Neutrophil (primary cell): ENCODE measurements around the gene ZNF80.
"Not testable (repeated sequence)": the region's sequence is repeated elsewhere in the genome, so short reads cannot be mapped to it uniquely, and the experiment has no call there.

ENCODE experiments used
- H3K27ac ChIP-seq: fragments of 200-600 bp; sonication (generic); 2 replicates; pipeline ENCODE4 v1.5.1; 2016; ENCODE audit warnings: mild to moderate bottlenecking, moderate library complexity
- H3K27me3 ChIP-seq: fragments of 200-600 bp; sonication (generic); 2 replicates; pipeline ENCODE4 v1.6.0; 2016; ENCODE audit warnings: mild to moderate bottlenecking
- H3K36me3 ChIP-seq: fragments of 200-600 bp; sonication (generic); 2 replicates; pipeline ENCODE4 v1.5.1; 2017
- H3K4me1 ChIP-seq, 2 experiments: fragments of 200-600 bp in 1 of 2; sonication (generic) in 1 of 2; 1 replicate in 1 of 2; 2 replicates in 1 of 2; pipeline versions ENCODE4 v1.5.1 to v1.6.1; 2013 to 2016; ENCODE audit warnings: low read depth in 1 of 2, low read length in 1 of 2, mild to moderate bottlenecking in 1 of 2, moderate library complexity in 1 of 2; ENCODE audit not compliant: control insufficient read depth in 1 of 2, insufficient read depth in 1 of 2
- H3K4me3 ChIP-seq, 2 experiments: fragments of 200-600 bp in 1 of 2; sonication (generic) in 1 of 2; 1 replicate in 1 of 2; 2 replicates in 1 of 2; pipeline ENCODE4 v1.5.1; 2013 to 2016; ENCODE audit warnings: low read depth in 1 of 2, low read length in 1 of 2, mild to moderate bottlenecking in 1 of 2, moderate library complexity in 1 of 2
- H3K9me3 ChIP-seq: fragments of 200-600 bp; sonication (generic); 2 replicates; pipeline ENCODE4 v1.5.1; 2016
- TF ChIP-seq, protein P1 (sequence below): fragments of 200-600 bp; sonication (generic); IDR thresholded peaks from 2 replicates; pipeline ENCODE4 v1.5.1; 2016; ENCODE audit warnings: antibody characterized with exemption

ZNF80 gene

DNA sequence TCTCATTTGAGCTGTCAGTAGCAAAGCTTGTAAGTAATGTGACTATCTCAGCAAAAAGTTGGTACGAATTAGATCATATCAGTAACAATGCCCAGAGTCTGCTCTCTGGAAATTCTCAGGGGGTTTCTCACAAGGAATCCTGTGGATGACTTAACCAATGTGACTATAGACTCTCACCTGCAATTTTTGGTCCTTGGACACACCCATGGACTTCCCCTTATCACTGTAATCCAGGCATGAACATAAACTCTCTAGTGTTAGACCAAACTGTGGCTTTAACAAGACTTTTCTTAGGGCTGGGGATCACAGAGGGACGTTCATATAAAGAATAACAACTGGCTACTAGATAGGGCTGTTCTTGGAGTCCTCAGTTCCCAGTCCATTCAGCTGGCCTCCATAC, 3.9 kb upstream of the ZNF80 start:
- TF ChIP-seq, protein P1, sequence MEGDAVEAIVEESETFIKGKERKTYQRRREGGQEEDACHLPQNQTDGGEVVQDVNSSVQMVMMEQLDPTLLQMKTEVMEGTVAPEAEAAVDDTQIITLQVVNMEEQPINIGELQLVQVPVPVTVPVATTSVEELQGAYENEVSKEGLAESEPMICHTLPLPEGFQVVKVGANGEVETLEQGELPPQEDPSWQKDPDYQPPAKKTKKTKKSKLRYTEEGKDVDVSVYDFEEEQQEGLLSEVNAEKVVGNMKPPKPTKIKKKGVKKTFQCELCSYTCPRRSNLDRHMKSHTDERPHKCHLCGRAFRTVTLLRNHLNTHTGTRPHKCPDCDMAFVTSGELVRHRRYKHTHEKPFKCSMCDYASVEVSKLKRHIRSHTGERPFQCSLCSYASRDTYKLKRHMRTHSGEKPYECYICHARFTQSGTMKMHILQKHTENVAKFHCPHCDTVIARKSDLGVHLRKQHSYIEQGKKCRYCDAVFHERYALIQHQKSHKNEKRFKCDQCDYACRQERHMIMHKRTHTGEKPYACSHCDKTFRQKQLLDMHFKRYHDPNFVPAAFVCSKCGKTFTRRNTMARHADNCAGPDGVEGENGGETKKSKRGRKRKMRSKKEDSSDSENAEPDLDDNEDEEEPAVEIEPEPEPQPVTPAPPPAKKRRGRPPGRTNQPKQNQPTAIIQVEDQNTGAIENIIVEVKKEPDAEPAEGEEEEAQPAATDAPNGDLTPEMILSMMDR = no peak
- Histone ChIP-seq H3K9me3 (no peaks in the 10 kb centered on the region), H3K27me3 (no peaks in the 10 kb centered on the region), H3K36me3 (no peaks in the 10 kb centered on the region), H3K4me3 (no peak overlapping the region), H3K27ac (no peak overlapping the region), H3K4me1 (no peaks in the 10 kb centered on the region)

DNA sequence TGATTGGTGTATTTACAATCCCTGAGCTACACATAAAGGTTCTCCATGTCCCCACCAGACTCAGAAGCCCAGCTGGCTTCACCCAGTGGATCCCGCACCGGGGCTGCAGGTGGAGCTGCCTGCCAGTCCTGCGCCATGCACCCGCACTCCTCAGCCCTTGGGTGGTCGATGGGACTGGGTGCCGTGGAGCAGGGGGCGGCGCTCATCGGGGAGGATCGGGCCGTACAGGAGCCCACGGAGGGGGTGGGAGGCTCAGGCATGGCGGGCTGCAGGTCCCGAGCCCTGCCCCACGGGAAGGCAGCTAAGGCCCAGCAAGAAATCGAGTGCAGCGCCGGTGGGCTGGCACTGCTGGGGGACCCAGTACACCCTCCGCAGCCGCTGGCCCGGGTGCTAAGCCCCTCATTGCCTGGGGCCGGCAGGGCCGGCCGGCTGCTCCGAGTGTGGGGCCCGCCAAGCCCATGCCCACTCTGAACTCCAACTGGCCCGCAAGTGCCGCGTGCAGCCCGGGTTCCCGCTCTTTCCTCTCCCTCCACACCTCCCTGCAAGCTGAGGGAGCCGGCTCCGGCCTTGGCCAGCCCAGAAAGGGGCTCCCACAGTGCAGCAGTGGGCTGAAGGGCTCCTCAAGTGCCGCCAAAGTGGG, 888 bp upstream of the ZNF80 start:
- H3K27ac ChIP-seq, H3K27me3 ChIP-seq, H3K36me3 ChIP-seq, H3K4me1 ChIP-seq, H3K4me3 ChIP-seq, H3K9me3 ChIP-seq: not testable (repeated sequence)

DNA sequence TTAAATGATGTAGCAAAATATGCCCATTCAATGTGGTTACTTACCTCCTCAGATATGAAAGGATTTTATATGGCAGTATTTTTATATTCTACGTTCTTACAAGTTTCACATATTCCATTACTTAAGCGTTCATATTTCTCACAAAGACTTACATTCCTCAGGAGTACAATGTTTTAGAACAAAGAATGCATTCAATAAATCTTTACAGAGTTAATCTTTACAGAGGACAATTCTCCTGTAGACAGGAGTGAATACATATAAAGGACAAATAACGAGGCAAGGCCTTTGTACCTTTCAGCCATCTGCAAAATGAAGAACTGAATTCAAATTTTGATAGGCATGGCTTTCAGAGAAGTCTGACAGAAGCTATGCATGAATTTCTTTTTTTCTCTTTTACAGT, 1.9 kb downstream of the ZNF80 start:
- TF ChIP-seq, protein P1 = no peak
- H3K4me3 ChIP-seq = no peak overlapping the region
- no peaks in the 10 kb centered on the region for H3K27me3 ChIP-seq
- no peaks in the 10 kb centered on the region for H3K9me3 ChIP-seq
- H3K36me3 ChIP-seq = no peaks in the 10 kb centered on the region
- no peaks in the 10 kb centered on the region for H3K4me1 ChIP-seq
- no peak overlapping the region for H3K27ac ChIP-seq

DNA sequence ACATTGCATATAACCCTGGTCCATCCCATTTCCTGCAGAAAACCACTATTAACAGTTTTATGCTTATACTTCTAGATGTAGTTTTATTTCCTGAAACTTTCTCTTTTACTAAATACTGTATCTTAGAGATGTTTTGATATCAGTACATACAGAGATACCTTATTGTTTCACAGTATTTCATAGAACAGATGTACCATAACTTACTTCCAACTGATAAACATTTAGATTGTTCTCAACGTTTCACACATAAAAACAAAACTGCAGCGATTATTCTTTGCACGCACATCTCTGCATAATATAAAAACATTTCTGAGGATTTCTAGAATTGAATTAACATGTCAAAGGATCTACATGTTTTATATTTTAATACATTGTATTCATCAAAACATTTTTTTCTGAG, 2.6 kb downstream of the ZNF80 start:
- Histone ChIP-seq H3K27ac (no peak overlapping the region), H3K9me3 (no peaks in the 10 kb centered on the region), H3K4me1 (no peaks in the 10 kb centered on the region), H3K27me3 (no peaks in the 10 kb centered on the region), H3K36me3 (no peaks in the 10 kb centered on the region), H3K4me3 (no peak overlapping the region)
- TF ChIP-seq, protein P1 = no peak

DNA sequence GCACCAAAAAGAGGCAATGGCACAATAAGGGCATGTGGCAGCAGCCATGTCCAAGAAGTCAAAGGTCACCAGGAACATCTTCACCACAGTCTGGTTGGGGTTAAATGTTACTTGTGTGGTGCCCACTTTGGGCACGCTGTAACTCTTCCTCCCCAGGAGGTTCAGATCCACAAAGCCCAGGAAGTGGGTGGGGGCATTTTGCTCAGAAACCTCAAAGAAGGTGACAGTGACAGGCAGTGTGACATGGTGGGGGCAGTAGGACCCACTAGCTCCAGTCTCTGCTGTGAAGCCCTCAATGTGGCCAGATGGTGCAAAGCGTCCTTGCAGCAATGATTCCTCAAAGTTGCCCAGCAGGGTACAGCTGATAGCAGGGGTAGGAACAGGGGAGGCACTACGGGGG, 5.8 kb downstream of the ZNF80 start:
- Histone ChIP-seq H3K27ac (no peak overlapping the region), H3K36me3 (no peaks in the 10 kb centered on the region), H3K9me3 (no peaks in the 10 kb centered on the region), H3K4me1 (no peaks in the 10 kb centered on the region), H3K4me3 (no peak overlapping the region), H3K27me3 (no peaks in the 10 kb centered on the region)
- TF ChIP-seq, protein P1 = no peak

DNA sequence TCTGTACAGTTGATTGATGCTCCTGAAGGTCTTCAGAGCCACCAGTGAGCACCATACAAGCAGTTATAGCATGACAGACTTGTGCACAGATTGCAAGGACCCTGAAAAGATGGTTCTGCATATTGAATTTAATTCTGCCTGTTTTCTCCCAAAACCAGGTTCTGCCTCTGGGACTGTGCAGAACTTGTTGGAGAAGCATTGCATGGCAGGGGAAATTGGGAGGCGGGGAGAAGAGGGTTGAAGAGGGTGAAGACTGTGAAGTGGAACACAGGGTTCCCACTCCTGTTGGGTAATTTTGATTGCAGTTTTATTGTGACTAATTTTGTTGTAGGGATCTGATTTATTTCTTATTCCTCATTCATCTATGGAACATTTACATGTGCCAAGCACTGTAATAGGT, 10.3 kb downstream of the ZNF80 start:
- Histone ChIP-seq H3K9me3 (no peaks in the 10 kb centered on the region), H3K27ac (no peak overlapping the region), H3K36me3 (no peaks in the 10 kb centered on the region), H3K27me3 (no peaks in the 10 kb centered on the region), H3K4me1 (no peaks in the 10 kb centered on the region), H3K4me3 (no peak overlapping the region)
- TF ChIP-seq, protein P1 = no peak
